HG03103 (cell line): ENCODE results near the gene ABCA3.

Experiments used
- ATAC-seq: cut with Tn5 transposase; IDR thresholded peaks from one replicate; pipeline ENCODE4 v1.9.1; 2021; ENCODE audit warnings: low read depth; ENCODE audit not compliant: unreplicated experiment

The ABCA3 gene

DNA sequence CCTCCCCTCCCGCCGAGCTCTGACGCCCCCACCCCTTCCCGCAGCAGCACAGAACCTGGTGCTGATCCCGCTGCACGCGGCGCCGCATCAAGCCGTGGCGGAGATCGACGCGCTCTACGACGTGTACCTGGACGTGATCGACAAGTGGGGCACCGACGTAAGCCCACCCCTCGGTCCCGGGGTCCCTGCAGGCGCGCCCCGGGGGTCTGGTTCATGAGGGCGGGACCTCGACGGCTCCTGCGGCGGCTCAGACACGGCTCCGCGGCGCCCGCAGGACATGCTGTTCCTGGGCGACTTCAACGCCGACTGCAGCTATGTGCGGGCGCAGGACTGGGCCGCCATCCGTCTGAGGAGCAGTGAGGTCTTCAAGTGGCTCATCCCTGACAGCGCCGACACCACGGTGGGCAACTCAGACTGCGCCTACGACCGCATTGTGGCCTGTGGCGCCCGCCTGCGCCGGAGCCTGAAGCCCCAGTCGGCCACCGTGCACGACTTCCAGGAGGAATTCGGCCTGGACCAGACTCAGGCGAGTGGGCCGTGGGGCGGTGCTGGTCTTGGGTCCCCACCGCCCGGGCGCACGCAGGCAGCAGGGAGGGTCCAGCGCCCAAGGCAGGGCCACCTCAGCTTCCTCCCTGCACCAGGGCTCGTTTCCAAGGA is 102.9 kb downstream of the ABCA3 start:
- no peak for ATAC-seq

DNA sequence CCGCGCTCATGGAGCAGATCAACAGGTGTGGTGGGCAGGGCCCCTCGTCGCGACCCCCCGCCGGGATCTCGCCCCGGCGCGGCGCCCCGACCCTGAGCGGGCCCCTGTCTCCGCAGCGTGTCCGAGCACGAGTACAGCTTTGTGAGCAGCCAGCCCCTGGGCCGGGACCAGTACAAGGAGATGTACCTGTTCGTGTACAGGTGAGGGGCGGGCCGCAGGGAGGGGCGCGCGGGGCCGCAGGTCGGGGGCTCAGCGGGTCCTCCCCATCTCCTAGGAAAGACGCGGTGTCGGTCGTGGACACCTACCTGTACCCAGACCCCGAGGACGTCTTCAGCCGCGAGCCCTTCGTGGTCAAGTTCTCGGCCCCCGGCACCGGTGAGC is 103.4 kb downstream of the ABCA3 start:
- no peak for ATAC-seq

DNA sequence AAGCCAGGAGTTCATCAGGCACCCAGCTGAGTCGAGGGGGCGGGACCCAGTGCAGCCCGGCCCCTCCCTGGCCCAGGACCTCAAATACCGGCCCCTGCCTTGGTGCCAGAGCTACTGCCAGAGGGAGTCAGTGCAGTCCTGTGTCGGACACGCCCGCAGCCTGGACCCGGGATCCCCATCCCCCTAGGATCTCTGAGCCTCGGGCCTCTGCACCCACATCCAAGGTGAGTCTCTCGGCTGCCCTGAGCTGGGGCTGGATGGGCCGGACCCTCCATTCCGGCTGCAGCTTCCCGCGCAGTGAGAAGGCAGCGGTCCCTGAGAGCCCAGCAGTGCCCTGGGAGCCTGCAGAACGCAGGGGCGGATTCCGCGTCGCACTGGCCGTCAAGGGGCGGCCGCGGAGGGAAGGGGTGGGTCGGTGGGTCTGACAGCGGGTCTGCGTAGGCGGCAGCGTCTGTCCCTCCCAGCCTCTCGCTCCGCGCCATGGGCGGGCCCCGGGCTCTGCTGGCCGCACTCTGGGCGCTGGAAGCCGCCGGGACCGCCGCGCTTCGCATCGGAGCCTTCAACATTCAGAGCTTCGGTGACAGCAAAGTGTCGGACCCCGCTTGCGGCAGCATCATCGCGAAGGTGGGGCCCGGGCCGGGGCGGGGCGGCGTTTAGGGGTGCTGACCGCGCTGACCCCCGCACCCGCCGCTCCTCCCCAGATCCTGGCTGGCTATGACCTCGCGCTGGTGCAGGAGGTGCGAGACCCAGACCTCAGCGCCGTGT is 104.0 kb downstream of the ABCA3 start, which contains the start of gene DNASE1L2:
TSS of gene DNASE1L2 (plus strand) at position 108 of the 765 bp plus-strand sequence. CDS start at position 481, 373 bp downstream.
- ATAC-seq = no peak

DNA sequence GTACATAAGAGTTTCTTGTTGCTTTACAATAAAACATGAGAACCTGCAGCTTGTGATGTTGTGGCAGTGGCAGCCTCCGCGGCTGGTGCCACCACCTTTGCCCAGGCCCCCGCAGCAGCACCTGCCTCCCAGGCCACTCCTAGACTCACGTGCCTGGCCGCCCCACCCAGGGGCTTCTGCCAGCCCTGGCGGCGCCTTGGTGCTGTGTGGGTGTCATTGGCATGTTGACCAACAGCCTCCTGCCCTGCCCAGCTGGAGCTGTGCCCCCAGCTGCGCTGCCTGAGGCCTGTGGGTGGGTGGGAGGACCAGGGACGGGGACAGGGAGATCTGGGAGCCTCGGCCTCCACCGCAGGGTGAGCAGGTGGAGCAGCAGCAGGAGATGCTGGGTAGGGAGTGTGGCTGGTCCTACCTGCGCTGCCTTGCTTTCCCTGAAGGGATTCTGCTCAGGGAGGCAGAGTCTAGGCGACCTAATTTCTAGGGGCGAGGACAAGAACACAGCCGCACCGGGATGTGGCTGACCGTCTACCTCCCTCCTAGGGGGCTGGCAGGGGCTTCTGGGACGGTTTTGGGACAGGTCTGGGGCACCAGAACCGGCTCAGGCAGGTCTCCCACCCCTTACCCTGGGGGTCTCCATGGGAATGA is 104.7 kb downstream of the ABCA3 start:
- ATAC-seq = no peak

DNA sequence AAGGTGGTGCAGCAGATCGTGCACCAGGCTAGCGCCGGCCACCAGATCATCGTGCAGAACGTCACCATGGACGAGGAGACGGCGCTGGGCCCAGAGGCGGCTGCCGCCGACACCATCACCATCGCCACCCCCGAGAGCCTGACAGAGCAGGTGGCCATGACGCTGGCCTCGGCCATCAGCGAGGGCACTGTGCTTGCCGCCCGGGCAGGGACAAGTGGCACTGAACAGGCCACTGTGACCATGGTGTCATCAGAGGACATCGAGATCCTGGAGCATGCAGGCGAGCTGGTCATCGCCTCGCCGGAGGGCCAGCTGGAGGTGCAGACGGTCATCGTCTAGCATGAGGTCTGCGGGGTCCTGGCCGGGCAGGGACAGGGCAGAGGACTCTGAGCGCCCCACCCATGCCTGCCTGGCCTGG is 105.3 kb downstream of the ABCA3 start:
- no peak for ATAC-seq

DNA sequence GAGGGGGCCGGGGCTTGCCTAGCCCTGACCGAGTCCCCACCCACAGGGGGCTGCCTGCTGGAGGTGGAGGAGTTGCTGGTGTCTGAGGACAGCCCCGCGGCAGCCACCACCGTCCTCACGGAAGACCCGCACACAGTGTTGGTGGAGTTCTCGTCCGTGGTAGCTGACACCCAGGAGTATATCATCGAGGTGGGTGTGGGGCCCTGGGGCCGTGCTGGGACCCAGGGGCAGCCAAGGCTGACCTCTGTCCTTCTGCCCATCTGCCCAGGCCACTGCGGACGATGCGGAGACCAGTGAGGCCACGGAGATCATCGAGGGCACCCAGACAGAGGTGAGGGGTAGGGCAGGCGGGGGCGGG is 105.7 kb downstream of the ABCA3 start:
- no peak for ATAC-seq

DNA sequence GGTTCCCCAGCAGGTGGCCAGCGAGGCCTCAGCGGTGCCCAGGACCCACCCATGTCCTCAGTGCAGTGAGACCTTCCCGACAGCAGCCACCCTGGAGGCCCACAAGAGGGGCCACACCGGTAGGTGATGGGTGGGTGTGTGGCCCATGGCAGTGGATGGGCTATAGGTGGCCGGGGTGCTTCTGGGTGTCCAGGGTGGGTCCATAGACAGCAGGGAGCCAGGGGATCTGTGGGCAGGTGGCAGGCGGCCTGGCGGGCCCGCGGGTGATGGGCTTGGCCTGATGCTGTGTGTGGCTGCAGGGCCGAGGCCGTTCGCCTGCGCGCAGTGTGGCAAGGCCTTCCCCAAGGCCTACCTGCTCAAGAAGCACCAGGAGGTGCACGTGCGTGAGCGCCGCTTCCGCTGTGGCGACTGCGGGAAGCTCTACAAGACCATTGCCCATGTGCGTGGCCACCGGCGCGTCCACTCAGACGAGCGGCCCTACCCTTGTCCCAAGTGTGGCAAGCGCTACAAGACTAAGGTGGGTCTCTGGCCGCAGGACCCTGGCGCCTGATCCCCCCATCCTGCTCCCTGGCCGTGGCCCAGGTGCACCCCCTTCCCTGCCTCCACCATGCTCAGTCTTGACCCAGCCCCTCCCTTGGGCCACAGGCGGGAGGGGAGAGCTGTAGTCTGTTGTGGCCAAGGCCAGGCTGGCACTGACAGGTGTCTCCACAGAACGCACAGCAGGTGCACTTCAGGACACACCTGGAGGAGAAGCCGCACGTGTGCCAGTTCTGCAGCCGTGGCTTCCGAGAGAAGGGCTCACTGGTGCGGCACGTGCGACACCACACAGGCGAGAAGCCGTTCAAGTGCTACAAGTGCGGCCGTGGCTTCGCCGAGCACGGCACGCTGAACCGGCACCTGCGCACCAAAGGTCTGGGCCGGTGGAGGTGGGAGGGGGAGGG is 106.4 kb downstream of the ABCA3 start:
- ATAC-seq = no peak

DNA sequence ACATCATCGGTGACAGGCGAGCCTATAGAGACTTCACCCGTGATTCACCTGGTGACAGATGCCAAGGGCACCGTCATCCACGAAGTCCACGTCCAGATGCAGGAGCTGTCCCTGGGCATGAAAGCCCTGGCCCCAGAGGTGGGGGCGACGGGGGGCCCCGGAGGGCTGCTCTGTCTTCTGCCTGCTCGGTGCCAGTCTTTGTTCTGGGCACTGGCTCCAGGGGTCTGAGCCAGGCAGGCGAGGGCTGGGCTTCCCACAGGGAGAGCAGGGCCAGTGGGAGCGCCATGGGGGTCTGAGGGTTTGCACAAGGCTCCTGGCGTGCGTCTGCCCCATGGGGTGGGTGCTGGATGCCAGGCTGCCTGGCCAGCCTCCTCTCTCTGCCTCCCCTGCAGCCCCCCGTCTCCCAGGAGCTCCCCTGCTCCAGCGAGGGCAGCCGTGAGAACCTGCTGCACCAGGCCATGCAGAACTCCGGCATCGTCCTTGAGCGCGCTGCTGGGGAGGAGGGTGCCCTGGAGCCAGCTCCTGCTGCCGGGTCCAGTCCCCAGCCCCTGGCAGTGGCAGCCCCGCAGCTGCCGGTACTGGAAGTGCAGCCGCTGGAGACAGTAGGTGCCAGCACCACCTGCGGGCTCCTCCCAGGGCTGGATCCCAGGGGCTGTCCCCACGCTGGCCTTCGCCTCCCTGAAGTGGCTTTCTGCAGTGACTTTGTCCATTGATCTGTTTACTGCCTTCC is 107.3 kb downstream of the ABCA3 start:
- ATAC-seq = no peak

DNA sequence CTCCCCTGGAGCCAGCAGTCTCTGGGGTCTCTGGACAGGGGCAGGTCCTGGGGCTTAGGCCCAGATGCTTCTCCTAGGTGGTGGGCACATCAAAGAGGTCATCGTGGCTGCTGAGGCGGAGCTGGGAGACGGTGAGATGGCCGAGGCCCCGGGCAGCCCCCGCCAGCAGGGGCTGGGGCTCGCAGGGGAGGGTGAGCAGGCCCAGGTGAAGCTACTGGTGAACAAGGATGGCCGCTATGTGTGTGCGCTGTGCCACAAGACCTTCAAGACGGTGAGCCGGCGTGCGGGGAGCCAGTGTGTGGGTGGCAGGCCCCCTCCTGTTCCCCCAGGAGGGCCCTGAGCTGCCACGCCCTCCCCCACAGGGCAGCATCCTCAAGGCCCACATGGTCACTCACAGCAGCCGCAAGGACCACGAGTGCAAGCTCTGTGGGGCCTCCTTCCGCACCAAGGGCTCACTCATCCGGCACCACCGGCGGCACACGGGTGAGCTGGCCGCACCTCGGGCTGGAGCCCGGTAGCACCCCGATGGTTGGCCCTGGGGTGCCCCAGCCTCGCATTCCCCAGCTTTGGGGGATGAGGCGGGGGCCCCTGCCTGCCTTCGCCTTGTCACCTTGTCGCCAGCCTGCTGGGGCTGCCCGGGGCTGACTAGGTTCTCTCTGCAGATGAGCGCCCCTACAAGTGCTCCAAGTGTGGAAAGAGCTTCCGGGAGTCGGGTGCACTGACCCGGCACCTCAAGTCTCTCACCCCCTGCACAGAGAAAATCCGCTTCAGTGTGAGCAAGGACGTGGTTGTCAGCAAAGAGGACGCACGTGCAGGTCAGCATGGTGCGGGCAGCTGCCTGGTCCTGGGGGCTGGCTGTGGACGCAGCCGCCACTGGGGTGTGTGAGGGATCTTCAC is 108.2 kb downstream of the ABCA3 start:
- no peak for ATAC-seq

DNA sequence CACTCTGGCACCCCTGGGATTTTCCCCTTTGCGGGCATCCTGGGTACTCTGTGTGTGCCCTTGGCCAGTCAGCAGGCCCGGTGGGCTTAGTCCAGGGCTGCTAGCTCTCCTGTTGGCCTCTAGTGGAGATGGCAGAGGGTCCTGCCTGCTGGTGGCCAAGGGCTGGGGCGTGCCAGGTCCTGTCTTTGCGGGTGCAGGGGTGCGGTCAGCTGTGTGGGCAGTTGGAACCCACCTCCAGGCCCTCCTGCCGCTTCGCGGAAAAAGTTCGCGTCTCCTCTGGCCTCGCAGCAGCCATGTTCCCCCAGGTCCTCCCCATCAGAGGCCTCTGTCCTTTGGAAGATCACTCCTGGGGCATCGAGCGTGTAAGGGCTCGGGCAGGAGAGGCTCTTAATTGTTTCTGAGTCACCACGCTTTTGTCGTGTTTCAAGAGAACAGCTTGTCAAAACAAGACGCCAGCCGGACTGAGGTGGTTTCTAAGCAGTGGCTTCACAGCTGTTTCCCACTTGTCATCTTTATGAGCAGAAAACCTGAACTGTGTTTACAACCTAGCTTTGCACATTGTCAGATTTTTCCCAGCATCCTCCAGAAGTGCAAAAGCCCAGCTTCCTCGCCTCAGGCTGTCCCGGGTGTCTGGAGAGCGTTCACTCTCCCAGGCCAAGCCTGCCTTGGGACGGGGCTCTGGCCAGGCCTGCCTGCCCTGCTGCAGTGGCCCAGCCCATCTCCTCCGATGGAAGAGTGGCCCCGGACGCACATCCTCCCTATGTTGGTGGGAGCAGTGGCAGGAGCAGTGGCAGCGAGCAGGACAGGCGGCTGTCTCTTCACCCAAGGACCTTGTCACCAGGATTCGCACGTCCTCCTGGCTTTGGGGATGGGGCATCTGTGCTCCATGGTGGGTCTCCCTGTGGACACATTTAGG is 109.3 kb downstream of the ABCA3 start:
- no peak for ATAC-seq

DNA sequence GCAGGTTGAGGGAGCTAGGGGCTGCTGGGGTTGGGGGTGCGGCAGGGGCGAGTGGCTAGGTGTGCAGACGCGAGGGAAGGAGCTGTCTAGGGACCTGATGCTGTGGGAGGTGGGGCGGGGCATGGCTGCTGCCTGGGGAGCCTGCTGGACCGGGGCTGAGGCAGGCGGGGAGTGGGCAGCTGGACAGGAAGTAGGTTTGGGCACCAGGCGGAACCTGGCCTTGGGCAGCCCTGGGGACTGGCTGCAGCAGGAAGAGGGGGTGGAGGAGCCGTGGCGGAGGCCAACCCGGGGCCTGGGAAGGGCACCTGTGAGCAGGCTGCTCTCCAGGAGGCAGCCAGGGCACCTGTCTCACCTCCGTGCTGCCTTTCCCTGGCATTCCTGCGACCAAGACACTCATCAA is 110.2 kb downstream of the ABCA3 start:
- ATAC-seq = no peak

DNA sequence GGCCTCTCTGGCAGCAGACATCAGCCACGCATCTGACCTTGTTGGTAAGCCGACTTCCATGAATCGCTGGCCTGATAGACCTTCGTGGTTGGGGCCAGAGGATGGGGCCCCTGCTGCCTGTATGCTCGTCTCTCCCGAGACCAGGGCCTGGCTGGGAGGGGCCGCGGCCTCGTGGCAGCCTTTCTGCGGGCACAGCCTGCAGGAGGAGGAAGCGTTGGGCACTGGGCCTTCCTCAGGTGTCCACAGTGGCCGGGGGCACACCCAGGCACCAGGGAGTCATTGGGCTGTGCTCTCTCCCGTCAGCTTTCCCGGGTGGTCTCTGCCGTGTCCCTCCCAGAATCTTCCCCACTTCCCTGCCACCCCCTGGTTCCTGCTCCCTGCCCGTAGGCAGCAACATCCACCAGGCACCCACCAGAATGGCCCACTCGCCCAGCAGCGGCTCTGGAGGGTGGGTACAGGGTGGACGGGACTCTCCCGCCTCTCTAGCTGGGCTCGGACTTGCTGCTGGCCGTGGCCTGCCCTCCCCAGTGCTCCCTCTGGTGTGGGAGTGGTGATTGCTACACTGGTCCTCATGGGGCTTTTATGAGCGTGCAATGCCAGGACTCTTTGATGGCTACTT is 110.8 kb downstream of the ABCA3 start:
- no peak for ATAC-seq

DNA sequence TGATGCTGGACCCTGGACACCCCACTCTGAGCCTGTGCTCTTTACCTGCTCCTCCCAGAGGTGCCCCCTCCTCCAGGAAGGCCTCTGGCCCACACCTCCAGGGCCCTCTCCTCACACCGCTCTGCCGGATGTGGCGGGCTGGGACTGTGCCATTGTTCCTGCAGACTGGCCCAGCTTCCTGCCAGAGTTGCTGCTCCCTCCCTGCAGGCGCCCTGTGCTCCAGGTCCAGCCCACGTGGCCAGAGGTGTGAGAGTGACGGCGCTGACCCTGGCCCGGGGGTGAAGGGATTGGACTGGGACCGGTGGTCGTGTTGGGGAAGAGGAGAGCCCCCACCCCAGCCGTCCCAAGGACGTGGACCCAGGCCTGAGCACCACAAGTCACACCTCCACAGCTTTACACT is 111.4 kb downstream of the ABCA3 start:
- no peak for ATAC-seq

DNA sequence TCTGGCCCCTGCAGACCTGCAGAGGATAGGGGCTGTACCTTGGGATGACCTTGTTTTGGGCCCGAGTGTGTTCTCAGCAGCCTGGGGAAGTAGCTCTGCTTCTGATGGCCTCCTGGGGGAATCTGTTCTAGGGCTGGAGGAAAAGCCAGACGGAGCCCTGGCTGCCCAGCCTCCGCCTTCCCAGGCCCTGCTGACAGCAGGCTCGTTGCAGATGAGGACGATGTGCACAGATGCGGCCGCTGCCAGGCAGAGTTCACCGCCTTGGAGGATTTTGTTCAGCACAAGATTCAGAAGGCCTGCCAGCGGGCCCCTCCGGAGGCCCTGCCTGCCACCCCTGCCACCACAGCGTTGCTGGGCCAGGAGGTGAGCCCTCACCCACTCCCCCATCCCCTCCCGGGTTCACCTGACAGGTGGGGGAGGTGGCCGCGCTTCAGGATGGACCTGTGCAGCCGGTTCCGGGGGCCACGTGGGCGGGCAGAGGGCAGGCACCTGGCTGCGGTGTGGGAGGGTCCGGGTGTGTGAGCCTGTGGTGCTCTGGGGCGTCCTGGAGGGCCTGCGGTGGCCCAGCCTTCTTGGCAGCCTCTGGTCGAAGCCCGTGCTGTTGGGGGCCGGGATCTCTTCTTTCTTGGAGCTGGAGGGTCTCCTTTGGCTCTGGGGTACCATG is 112.2 kb downstream of the ABCA3 start:
- ATAC-seq = no peak

DNA sequence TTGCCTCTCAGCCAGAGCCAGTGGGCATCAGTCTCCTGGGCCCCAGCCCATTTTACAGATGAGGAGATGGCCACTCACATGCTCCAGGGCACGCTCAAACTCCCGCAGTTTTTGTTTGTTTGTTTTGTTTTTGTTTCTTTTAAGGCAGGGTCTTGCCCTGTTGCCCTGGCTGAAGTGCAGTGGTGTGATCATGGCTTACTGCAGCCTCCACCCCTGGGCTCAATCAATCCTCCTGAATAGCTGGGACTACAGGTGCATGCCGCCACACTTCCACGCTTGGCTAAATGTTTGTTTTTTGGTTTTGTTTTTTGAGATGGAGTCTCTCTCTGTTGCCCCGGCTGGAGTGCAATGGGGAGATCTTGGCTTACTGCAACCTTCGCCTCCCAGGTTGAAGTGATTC is 113.6 kb downstream of the ABCA3 start:
- ATAC-seq = no peak

DNA sequence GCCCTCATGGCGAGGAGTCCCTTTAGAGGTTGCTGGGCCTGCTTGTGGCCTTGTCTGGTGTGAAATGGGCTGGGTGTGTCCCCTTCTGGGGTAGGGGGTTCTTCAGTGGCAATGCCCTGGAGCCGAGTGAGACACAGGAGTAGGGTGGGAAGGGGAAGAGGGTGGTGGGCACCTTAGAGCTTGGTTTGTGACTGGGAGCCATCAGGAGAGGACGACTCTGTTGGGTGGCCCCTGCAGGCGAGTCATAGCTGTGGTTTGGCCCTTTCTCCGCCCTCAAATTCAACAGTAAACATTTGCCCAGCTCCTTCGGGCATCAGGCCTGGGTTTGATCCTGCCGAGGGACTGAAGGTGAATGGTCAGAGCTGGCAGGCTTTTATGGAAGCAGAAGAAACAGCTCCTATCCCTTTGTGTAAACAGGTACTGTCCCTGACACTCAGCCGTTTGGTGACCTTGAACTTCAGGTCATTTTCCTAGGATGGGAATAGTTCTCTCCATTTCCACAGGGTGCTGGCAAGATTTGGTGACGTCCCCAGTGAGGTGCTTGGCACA is 114.2 kb downstream of the ABCA3 start:
- no peak for ATAC-seq
